Loucy (cell line): ENCODE results near the gene RNASE7.

Experiments used
- CTCF ChIP-seq: fragments of 200-600 bp; sonication (generic); conservative IDR thresholded peaks from 2 replicates; pipeline ENCODE4 v1.5.1; 2014; ENCODE audit warnings: mild to moderate bottlenecking, antibody characterized with exemption, low read length
- EZH2phosphoT487 ChIP-seq: fragments of 200-600 bp; IDR thresholded peaks from 2 replicates; pipeline ENCODE4 v1.6.1; 2018; ENCODE audit warnings: antibody characterized with exemption, mild to moderate bottlenecking, moderate library complexity, borderline replicate concordance

- TF ChIP-seq CTCF = no peak
- no peak for TF ChIP-seq EZH2phosphoT487
These were observed 32.5 kb downstream of the RNASE7 start for GRCh38 chr14:21074398-21075272.
